K562 (cell line): Measurements from ENCODE around the gene KDELR3. TPM values are rescaled to one million over a fixed set of nuclear protein-coding genes. Genes with fewer than 3 reads are reported as not detected.
A peak's percentile ranks its signal among the peaks of the same experiment; 100 is the strongest.

Experiments
- ATAC-seq: fragments of 200-7000 bp; cut with Tn5 transposase; 3 replicates; pipeline ENCODE4 v1.9.1; 2020; ENCODE audit warnings: moderate library complexity
- BruUV-seq: library from RNA; stranded (reverse); fragments of 400-500 nt; replicated peaks from 2 replicates; lab custom pipeline; 2021; lab: Mats Ljungman, UMichigan
- CTCF ChIA-PET: fragments of 300-600 bp; formaldehyde crosslinking; extraction: SDS; loops from one replicate; lab custom pipeline; 2021; ENCODE audit warnings: low intra/inter-chr PET ratio; lab: Yijun Ruan, JAX
- POLR2A ChIA-PET: fragments of 300-600, 350-650 bp; sonication (Branson Sonifier 250); formaldehyde crosslinking; extraction: SDS; loops from one replicate; lab custom pipeline; 2021; ENCODE audit warnings: antibody characterized with exemption, inconsistent platforms; lab: Yijun Ruan, JAX
- DNase-seq, 4 experiments: peaks; one replicate each; pipeline versions ENCODE4 v3.0.0 to v3.0.0-alpha.2; 2011 to 2018; ENCODE audit warnings: low spot score in 3 of 4, mixed read lengths in 3 of 4; ENCODE audit errors: extremely low read depth in 1 of 4
- FAIRE-seq: peaks from 2 replicates; lab custom pipeline; 2011; peaks lifted over from hg19 to GRCh38; lab: Jason Lieb, UNC
- H2AFZ ChIP-seq: 2 replicates; pipeline ENCODE4 v1.6.0; 2011; ENCODE audit warnings: low read depth, low read length, control low read depth, inconsistent platforms
- H3K27ac ChIP-seq: fragments of 200-600 bp; 3 replicates; pipeline ENCODE4 v1.8.0; 2011; ENCODE audit warnings: low read depth, mild to moderate bottlenecking, control low read depth, inconsistent platforms, low read length, moderate library complexity, mixed read lengths; ENCODE audit errors: extremely low read depth
- H3K27me3 ChIP-seq, 2 experiments: fragments of 300-600 bp in 1 of 2; 2 replicates in 1 of 2; 3 replicates in 1 of 2; pipeline versions ENCODE4 v1.6.0 to v1.8.0; 2011; ENCODE audit warnings: inconsistent platforms in 2 of 2, low read length in 2 of 2, mild to moderate bottlenecking in 1 of 2, mixed read lengths in 1 of 2, moderate library complexity in 1 of 2; ENCODE audit not compliant: control insufficient read depth in 2 of 2, insufficient read depth in 2 of 2
- H3K36me3 ChIP-seq: fragments of 300-600 bp; 3 replicates; pipeline ENCODE4 v1.8.0; 2011; ENCODE audit warnings: mild to moderate bottlenecking, low read length, inconsistent platforms; ENCODE audit not compliant: control insufficient read depth, insufficient read depth
- H3K4me1 ChIP-seq, 2 experiments: fragments of 200-600 bp in 1 of 2; replicated peaks in 1 of 2; 2 replicates in 1 of 2; 3 replicates in 1 of 2; pipeline versions ENCODE4 v1.5.1 to v1.8.0; 2011; ENCODE audit warnings: inconsistent platforms in 2 of 2, low read length in 2 of 2, mild to moderate bottlenecking in 1 of 2, mixed read lengths in 1 of 2, moderate library complexity in 1 of 2; ENCODE audit not compliant: control insufficient read depth in 2 of 2, insufficient read depth in 2 of 2
- H3K4me2 ChIP-seq: 2 replicates; pipeline ENCODE4 v1.6.1; 2011; ENCODE audit warnings: low read length, control low read depth, inconsistent platforms, mixed read lengths; ENCODE audit not compliant: insufficient read depth
- H3K4me3 ChIP-seq: fragments of 200-600 bp; sonication (generic), shearing (Covaris generic); 2 replicates; pipeline ENCODE4 v1.5.1; 2016; ENCODE audit warnings: control low read depth, inconsistent platforms
- H3K79me2 ChIP-seq: fragments of 200-600 bp; 3 replicates; pipeline ENCODE4 v1.8.0; 2011; ENCODE audit warnings: low read length, inconsistent platforms; ENCODE audit not compliant: control insufficient read depth, insufficient read depth
- H3K9ac ChIP-seq, 2 experiments: 2 replicates each; pipeline versions ENCODE4 v1.6.0 to v1.6.1; 2011; ENCODE audit warnings: low read depth in 2 of 2, low read length in 2 of 2, control low read depth in 1 of 2, inconsistent platforms in 1 of 2, mild to moderate bottlenecking in 1 of 2, mixed read lengths in 1 of 2; ENCODE audit not compliant: insufficient read depth in 1 of 2
- H3K9me1 ChIP-seq: one replicate; pipeline ENCODE4 v1.6.0; 2011; ENCODE audit warnings: inconsistent platforms, mild to moderate bottlenecking, low read length, moderate library complexity; ENCODE audit not compliant: control insufficient read depth, insufficient read depth
- H3K9me3 ChIP-seq: replicated peaks from 2 replicates; pipeline ENCODE4 v1.5.1; 2011; ENCODE audit warnings: low read depth, low read length, inconsistent platforms; ENCODE audit not compliant: control insufficient read depth, insufficient read depth
- H4K20me1 ChIP-seq: replicated peaks from 2 replicates; pipeline ENCODE4 v1.6.1; 2011; ENCODE audit warnings: low read length, inconsistent platforms, mixed read lengths; ENCODE audit not compliant: control insufficient read depth, insufficient read depth
- BDP1 ChIP-seq: IDR thresholded peaks from 3 replicates; pipeline ENCODE4 v1.6.1; 2011; ENCODE audit not compliant: insufficient read length, insufficient read depth
- BRF1 ChIP-seq: IDR thresholded peaks from 3 replicates; pipeline ENCODE4 v1.6.1; 2011; ENCODE audit warnings: borderline replicate concordance, mild to moderate bottlenecking; ENCODE audit not compliant: insufficient read length; ENCODE audit errors: extremely low read depth
- DDX20 ChIP-seq: fragments of 450-650 bp; IDR thresholded peaks from 2 replicates; pipeline ENCODE4 v1.6.1; 2016; ENCODE audit warnings: missing genetic modification characterization, low read depth, mild to moderate bottlenecking, missing compliant biosample characterization, moderate library complexity
- ESRRB ChIP-seq: fragments of 250-450 bp; sonication (Bioruptor Pico); IDR thresholded peaks from 2 replicates; pipeline ENCODE4 v1.5.0; 2020; ENCODE audit warnings: mild to moderate bottlenecking, moderate library complexity, borderline replicate concordance
- KAT7 ChIP-seq: sonication (generic); formaldehyde crosslinking; IDR thresholded peaks from 2 replicates; pipeline ENCODE4 v1.8.0; 2022; ENCODE audit warnings: missing genetic modification reagents, mild to moderate bottlenecking, borderline replicate concordance
- NFE2 ChIP-seq: IDR thresholded peaks from 2 replicates; pipeline ENCODE4 v1.6.1; 2014; ENCODE audit warnings: antibody characterized with exemption, low read depth
- NFRKB ChIP-seq: fragments of 450-650 bp; IDR thresholded peaks from 2 replicates; pipeline ENCODE4 v1.6.1; 2016; ENCODE audit warnings: low read depth
- SMAD2 ChIP-seq: fragments of 150-350 bp; IDR thresholded peaks from 2 replicates; pipeline ENCODE4 v1.6.1; 2014; ENCODE audit warnings: low read depth, mild to moderate bottlenecking, low read length
- TAL1 ChIP-seq: fragments of 450-650 bp; IDR thresholded peaks from 2 replicates; pipeline ENCODE4 v1.6.1; 2016; ENCODE audit warnings: mild to moderate bottlenecking
- XRCC5 ChIP-seq: fragments of 200-400 bp; formaldehyde crosslinking; IDR thresholded peaks from 2 replicates; pipeline ENCODE4 v1.6.1; 2017; ENCODE audit warnings: low read depth, mild to moderate bottlenecking, low read length
- ZNF124 ChIP-seq: sonication (generic); formaldehyde crosslinking; IDR thresholded peaks from 2 replicates; pipeline ENCODE4 v1.8.1; 2022; ENCODE audit warnings: missing genetic modification reagents
- WGBS: fragments of 100-300 bp; shearing (Covaris generic); methylation state at CpG from one replicate; pipeline ENCODE4 v1.1.6; 2016; ENCODE audit warnings: low coverage, mixed read lengths; ENCODE audit not compliant: insufficient coverage; ENCODE audit errors: missing lambda C conversion rate; 5-methylcytosine and 5-hydroxymethylcytosine counted together
- in situ Hi-C: fragments of 300-500 bp; cut with MboI; formaldehyde crosslinking; loops from 4 replicates; pipeline ENCODE4 v1.15.0; 2018; ENCODE audit warnings: inconsistent platforms, mixed read lengths
- intact Hi-C: fragments of 100-400 bp; cut with micrococcal nuclease; formaldehyde crosslinking; loops from 2 replicates; pipeline ENCODE4 v1.14.2; 2022
- polyA plus RNA-seq, 8 experiments: library from polyadenylated mRNA; depleted of rRNA in 4 of 8; stranded (reverse) in 5 of 8; unstranded in 3 of 8; fragments of >200 nt; fragmentation: Nextera tagmentation in 2 of 8; fragmentation: Illumina TruSeq in 1 of 8; extraction: Ambion mirVana in 2 of 8; extraction: Trizol in 1 of 8; gene quantifications; 2 replicates each; pipeline versions ENCODE4 v1.2.1 to v1.2.3, GENCODE V29; 2011 to 2014; ENCODE audit warnings: inconsistent platforms in 1 of 8, missing spikeins in 1 of 8
- total RNA-seq, 7 experiments: library from RNA; depleted of rRNA in 6 of 7; stranded (reverse); fragments of >200 nt in 6 of 7; fragmentation: Illumina TruSeq in 2 of 7; extraction: Trizol in 2 of 7; gene quantifications; 2 replicates each; pipeline versions ENCODE4 v1.2.1 to v1.2.3, GENCODE V29; 2011 to 2021; ENCODE audit warnings: low replicate concordance in 1 of 7
- TF ChIP-seq, protein P1 (sequence below): fragments of 250-450 bp; sonication (Bioruptor Pico); IDR thresholded peaks from 2 replicates; pipeline ENCODE4 v1.5.0; 2020; ENCODE audit warnings: mild to moderate bottlenecking
- TF ChIP-seq, protein P2 (sequence below): fragments of 200-400 bp; formaldehyde crosslinking; IDR thresholded peaks from 2 replicates; pipeline ENCODE4 v1.6.1; 2017; ENCODE audit warnings: mild to moderate bottlenecking, low read depth, low read length, moderate library complexity
- TF ChIP-seq, protein P3 (sequence below), 2 experiments: fragments of 450-650 bp; conservative IDR thresholded peaks; 2 replicates each; pipeline ENCODE4 v1.6.1; 2017; ENCODE audit warnings: mild to moderate bottlenecking in 2 of 2, moderate library complexity in 2 of 2

Gene KDELR3
- total and polyA plus RNA-seq, 9 of the 15 experiments (the other 6 are each of a cell fraction or from before 2014, with no cell fraction given), result 7.1 to 44.8 (median 9.6) TPM

GRCh38 chr22:38505541-38506117 is 37.7 kb downstream of the KDELR3 start (continued):
- TF ChIP-seq, protein P1, sequence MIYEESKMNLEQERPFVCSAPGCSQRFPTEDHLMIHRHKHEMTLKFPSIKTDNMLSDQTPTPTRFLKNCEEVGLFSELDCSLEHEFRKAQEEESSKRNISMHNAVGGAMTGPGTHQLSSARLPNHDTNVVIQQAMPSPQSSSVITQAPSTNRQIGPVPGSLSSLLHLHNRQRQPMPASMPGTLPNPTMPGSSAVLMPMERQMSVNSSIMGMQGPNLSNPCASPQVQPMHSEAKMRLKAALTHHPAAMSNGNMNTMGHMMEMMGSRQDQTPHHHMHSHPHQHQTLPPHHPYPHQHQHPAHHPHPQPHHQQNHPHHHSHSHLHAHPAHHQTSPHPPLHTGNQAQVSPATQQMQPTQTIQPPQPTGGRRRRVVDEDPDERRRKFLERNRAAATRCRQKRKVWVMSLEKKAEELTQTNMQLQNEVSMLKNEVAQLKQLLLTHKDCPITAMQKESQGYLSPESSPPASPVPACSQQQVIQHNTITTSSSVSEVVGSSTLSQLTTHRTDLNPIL (CRISPR knock-in tag), result no peak
- TF ChIP-seq NFRKB (0 out of 2 replicates have a peak, but pooled peaks have one; percentile 69), NFE2 (no peak)

DNA sequence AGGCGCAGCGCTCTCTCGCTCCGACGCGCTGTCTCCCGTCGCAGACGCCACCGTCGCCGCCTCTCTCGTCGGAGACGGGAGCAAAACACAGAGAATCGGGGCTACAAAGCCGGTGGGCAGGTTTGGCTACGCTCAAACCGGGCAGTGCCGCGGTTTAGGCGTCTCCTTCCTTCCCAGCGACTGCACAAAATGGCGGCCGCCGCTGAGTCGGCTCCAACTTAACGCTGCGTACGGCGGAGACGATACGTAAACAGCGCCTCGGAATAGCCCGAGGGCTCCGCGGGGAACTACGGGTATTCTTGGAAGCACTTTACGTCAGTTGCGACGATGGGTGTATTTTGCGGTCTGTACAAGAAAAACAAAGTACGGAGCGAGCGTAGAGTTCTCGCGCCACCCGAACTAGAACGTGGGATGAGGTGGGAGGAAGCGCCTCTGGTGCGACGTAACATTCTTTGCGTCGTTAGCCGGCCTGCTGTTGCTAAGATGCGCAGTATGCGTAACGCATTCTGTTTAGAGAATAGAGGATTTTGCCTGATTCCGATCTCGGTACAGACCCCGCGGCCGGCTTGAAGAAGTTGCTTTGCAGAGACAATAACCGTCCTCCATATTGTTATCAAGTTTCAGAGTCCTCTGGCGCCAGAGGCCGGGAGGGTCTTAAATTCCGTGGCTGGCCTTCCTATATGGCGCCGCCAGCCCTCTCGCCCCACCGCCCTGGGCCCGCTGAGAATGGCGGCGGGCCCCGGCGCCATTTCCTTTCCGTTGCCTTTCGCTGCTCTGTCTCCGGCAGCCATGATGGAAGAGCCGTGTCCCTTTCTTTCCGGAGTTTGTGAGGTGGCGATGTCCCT is 38.4 kb downstream of the KDELR3 start, which contains the start of gene DDX17:
Gene DDX17, minus strand, starts transcription at position 194 of the 845 bp plus-strand sequence.
- Histone ChIP-seq H3K9ac (peak within 1 kb of the TSS; percentile 99 to 100), H3K4me2 (peak within 1 kb of the TSS; percentile 92), H3K27me3 (no peaks in the 10 kb centered on the region), H3K36me3 (peaks cover 34% of the 10 kb centered on the region), H3K27ac (peak within 1 kb of the TSS; percentile 96), H3K79me2 (peaks cover 48% of the 10 kb centered on the region), H3K4me3 (peak within 1 kb of the TSS; percentile 90), H2AFZ (peak within 1 kb of the TSS; percentile 93), H3K4me1 (peaks cover 12 to 29% of the 10 kb centered on the region in 2 experiments), H3K9me1 (no peaks in the 10 kb centered on the region), H3K9me3 (no peaks in the 10 kb centered on the region), H4K20me1 (no peaks in the 10 kb centered on the region; the same call in 1 of the 2 replicates)
- under 1% methylated on average over 72 of the region's 83 CpGs for WGBS
- peak; percentile 73 to 93 (median 83) for DNase-seq
- ChIA-PET POLR2A (no interaction called here), CTCF (interaction anchor here (0.9 kb wide), 1 partner anchor 9 kb away, joined by 5 read pairs; no protein-coding TSS in a partner anchor)
- peak; percentile 95 for FAIRE-seq
- intact Hi-C loops, result no loop called here
- in situ Hi-C loops, result no loop called here
- BruUV-seq, result TSS peak; percentile 93
- ATAC-seq, result peak; percentile 85
- TF ChIP-seq SMAD2 (no peak), KAT7 (CRISPR knock-in tag) (no peak; the same call in 1 of the 2 replicates), BRF1 (no peak), DDX20 (no peak), ZNF124 (no peak), TAL1 (no peak), ESRRB (CRISPR knock-in tag) (no peak), BDP1 (no peak), XRCC5 (no peak)
- TF ChIP-seq, protein P2, sequence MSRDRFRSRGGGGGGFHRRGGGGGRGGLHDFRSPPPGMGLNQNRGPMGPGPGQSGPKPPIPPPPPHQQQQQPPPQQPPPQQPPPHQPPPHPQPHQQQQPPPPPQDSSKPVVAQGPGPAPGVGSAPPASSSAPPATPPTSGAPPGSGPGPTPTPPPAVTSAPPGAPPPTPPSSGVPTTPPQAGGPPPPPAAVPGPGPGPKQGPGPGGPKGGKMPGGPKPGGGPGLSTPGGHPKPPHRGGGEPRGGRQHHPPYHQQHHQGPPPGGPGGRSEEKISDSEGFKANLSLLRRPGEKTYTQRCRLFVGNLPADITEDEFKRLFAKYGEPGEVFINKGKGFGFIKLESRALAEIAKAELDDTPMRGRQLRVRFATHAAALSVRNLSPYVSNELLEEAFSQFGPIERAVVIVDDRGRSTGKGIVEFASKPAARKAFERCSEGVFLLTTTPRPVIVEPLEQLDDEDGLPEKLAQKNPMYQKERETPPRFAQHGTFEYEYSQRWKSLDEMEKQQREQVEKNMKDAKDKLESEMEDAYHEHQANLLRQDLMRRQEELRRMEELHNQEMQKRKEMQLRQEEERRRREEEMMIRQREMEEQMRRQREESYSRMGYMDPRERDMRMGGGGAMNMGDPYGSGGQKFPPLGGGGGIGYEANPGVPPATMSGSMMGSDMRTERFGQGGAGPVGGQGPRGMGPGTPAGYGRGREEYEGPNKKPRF, result peak; percentile 98
- TF ChIP-seq, protein P3, sequence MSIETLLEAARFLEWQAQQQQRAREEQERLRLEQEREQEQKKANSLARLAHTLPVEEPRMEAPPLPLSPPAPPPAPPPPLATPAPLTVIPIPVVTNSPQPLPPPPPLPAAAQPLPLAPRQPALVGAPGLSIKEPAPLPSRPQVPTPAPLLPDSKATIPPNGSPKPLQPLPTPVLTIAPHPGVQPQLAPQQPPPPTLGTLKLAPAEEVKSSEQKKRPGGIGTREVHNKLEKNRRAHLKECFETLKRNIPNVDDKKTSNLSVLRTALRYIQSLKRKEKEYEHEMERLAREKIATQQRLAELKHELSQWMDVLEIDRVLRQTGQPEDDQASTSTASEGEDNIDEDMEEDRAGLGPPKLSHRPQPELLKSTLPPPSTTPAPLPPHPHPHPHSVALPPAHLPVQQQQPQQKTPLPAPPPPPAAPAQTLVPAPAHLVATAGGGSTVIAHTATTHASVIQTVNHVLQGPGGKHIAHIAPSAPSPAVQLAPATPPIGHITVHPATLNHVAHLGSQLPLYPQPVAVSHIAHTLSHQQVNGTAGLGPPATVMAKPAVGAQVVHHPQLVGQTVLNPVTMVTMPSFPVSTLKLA (conservative IDR thresholded peaks at IDR 0.05), result peak in 1 of 2 experiments; percentile 1; a peak in 1 of 4 replicates
